ENCODE measurements around the gene TOMM7.

- TF ChIP-seq POLR2A (IDR thresholded peaks at IDR 0.05; ENCODE audit: low read depth, low read length) (no peak), TAF1 (IDR thresholded peaks at IDR 0.05; ENCODE audit: low read depth, low read length) (no peak)
Measured at GRCh38 chr7:22865602-22865960, 42.9 kb upstream of the TOMM7 start.
